ENCODE data around the gene ABCD3.
A peak's percentile ranks its signal among the peaks of the same experiment; 100 is the strongest.
"Not testable (repeated sequence)": the region's sequence is repeated elsewhere in the genome, so short reads cannot be mapped to it uniquely, and the experiment has no call there.

Gene ABCD3

DNA sequence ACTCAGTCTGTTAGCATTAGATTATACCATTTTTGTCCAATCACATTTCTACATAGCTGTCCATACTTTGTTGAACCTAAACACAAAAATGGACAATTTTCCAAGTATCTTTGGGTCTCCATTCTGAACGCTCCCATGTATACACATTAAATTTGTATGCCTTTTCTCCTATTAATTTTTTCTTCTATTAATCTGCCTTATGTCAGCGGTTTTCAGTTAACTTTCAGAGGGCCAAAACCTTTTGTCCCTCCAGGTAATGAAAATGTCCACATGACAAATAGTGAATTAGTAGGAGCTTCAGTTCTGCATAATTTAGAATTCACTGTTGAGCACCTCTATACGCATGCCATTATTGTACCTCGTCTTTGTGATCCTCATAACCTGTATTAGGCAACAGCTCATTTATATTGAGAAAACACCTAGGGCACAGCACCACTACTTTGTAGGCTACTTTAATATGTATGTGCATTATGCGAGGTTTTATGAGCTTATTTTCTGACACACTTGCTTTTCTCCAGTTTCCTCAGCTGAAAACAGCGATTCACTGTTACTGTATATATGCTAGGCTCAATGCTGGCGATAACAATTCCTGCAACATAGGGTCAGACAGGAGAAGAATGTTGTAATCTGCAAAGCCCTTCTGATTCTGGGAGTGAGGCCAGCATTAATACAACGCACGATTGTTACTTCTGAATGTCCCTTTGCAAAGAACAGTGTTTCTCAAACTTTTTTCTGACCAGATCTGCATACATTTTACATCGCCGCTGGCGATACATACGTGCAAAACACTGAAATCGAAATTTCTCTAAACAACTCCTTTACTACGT lies 1.1 kb upstream of the ABCD3 start:
- DNase-seq, result no peak

- DNase-seq, result no peak
Measured at GRCh38 chr1:94417728-94417977, 536 bp upstream of the ABCD3 start.

- peak; percentile 2 for DNase-seq
Measured at GRCh38 chr1:94418664-94419655, 771 bp downstream of the ABCD3 start.

DNA sequence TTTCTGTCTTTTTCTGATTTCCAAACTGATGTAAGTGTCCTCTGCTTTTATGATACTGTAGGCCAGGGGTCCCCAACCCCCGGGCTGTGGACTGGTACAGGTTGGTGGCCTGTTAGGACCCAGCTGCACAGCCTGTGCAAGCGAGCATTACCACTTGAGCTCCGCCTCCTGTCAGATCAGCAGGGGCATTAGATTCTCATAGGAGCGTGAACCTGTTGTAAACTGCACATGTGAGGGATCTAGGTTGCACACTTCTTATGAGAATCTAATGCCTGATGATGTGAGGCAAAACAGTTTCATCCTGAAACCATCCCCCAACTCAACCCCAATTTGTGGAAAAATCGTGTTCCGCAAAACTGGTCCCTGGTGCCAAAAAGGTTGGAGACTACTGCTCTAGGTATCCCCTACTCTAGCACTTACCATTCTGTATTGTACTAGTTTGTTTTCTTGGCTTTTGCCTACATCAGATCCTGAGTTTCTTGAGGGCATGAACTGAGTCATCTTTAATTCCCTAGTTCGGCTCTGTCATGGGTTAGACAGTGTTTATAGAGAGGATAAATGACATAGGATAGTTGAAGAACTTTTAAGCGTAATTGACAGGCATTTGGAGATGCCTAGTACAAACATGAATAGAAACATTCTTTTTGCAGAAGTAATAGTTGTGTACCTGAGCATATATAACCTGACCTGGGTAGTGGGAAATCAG lies 4.1 kb downstream of the ABCD3 start:
- no peak for DNase-seq

- DNase-seq, result no peak
Measured at GRCh38 chr1:94425821-94426484, 7.8 kb downstream of the ABCD3 start.

DNA sequence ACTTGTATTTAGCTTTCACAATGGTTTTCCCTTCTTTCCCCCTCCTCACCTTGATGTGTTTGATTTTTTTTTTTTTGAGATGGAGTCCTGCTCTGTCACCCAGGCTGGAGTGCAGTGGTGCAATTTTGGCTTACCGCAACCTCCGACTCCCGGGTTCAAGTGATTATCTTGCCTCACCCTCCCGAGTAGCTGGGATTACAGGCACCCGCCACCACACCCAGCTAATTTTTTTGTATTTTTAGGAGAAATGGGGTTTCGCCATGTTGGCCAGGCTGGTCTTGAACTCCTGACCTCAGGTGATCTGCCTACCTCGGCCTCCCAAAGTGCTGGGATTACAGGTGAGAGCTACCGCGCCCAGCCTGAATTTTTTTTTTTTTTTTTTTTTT lies 8.3 kb downstream of the ABCD3 start:
- DNase-seq, result not testable (repeated sequence)

DNA sequence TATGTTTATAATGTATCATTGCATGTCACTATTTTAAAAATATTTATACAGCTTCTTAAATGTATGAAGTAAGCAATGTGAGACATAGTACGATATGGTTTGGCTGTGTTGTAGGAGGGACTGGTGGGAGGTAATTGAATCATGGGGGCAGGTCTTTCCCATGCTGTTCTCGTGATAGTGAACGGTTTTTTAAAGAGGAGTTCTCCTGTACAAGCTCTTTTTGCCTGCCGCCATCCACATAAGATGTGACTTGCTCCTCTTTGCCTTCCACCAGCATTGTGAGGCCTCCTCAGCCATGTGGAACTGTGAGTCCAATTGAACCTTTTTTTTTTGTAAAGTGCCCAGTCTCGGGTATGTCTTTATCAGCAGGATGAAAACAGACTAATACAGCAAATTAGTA lies 10.3 kb downstream of the ABCD3 start:
- DNase-seq, result no peak

DNA sequence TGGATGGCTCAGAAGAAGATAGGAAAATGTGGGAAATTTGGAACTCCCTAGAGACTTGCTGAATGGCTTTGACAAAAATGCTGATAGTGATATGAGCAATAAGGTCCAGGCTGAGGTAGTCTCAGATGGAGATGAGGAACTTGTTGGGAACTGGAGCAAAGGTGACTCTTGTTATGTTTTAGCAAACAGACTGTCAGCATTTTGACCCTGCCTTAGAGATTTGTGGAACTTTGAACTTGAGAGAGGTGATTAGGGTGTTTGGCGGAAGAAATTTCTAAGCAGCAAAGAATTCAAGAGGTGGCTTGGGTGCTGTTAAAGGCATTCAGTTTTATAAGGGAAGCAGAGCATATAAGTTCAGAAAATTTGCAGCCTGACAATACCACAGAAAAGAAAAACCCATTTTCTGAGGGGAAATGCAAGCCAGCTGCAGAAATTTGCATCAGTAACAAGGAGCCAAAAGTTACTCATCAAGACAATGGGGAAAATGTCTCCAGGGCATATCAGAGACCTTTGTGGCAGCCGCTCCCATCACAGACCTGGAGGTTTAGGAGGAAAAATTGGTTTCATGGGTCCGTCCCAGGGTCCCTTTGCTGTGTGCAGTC lies 10.8 kb downstream of the ABCD3 start:
- DNase-seq, result not testable (repeated sequence)

- DNase-seq, result not testable (repeated sequence)
Measured at GRCh38 chr1:94430066-94430465, 11.9 kb downstream of the ABCD3 start.

DNA sequence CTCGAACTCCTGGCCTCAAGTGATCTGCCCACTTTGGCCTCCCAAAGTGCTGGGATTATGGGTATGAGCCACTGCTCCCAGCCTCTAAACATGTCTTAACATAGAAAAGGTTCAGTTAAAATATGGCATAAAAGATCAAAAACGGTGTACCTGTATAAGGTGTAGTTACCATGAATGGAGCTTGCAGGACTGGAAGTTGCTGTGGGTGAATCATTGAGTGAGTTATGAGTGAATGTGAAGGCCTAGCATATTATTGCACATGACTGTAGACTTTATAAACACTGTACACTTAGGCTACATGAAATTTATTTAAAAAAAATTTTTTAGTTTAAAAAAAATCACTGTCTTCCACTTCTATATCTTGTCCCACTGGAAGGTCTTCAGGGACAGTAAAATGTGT lies 15.7 kb downstream of the ABCD3 start:
- no peak for DNase-seq

DNA sequence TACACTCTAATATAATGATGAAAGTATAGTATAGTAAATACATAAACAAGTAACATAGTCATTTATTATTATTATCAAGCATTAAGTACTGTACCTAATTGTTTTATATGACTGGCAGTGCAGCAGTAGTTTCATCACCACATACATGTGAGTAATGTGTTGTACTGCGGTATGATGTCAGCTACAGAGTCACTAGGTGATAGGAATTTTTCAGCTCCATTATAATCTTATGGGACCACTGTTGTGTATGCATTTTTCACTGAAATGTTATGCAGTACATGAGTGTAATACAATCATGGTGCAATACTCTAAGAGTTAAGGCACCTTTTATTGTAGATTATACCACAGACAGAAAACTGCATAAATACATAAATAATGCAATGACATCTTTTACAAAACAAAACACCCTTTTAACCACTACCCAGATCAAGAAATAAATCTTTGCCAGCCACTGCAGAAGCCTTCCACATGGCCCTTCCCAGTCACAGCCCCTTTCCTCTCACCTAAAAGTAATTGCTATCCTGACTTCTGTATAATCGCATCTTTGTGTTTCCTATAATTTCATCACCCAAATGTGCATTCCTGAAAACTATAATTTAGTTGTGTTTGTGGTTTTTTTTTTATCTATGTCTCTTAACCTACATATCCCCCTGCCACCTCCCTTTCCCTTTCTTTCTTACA lies 16.3 kb downstream of the ABCD3 start:
- DNase-seq, result no peak

DNA sequence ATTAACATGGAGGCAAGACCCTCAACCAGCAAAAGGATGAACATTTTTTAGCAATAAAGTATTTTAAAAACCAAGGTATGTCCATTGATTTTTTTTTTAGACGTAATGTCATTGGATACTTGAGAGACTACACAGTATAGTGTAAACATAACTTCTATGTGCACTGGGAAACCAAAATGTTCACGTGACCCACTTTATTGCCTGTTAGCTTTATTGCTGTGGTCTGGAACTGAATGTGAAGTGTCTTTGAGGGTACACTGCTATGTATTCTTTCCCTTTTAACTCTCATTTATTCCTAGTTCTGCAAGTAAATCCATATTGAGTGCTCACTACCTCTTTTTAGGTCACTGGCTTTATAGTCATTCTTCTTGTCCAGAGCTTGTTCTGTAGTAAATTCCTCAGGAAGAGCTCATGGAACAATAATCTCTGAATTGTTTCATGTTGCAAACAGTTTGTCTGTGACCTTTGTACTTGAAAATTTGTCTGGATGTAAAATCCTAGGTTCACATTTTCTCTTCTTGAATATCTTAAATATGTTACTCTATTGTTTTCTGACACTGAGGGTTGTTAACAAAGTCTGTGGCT lies 20.6 kb downstream of the ABCD3 start:
- no peak for DNase-seq

GRCh38 chr1:94440088-94440487 lies 21.9 kb downstream of the ABCD3 start:
- no peak for DNase-seq

DNA sequence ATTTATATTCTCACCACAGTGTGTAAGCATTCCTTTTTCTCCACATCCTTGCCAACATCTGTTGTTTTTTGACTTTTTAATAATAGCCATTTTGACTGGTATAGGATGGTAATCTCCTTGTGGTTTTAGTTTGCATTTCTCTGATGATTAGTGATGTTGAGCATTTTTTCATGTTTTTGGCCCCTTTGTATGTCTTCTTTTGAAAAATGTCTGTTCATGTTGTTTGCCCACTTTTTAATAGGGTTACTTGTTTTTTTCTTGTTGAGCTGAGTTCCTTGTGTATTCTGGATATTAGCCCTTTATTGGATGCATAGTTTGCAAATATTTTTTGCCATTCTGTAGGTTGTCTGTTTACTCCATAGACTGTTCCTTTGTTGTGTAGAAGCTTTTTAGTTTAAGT lies 24.9 kb downstream of the ABCD3 start:
- not testable (repeated sequence) for DNase-seq

- DNase-seq, result not testable (repeated sequence)
Measured at GRCh38 chr1:94444819-94445218, 26.6 kb downstream of the ABCD3 start.

DNA sequence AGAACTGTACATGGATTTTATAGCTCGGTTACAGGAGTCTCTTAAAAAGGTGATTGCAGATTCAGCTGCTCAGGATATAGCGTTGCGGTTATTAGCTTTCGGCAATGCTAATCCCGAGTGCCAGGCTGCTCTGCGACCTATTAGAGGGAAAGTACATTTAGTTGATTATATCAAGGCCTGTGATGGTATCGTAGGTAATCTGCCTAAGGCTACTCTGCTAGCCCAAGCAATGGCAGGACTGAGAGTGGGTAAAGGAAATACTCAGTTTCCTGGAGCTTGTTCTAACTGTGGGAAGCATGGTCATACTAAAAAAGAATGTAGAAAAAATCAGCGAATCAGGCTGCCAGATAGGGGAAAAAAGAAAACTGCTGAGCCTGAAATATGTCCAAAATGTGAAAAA lies 27.5 kb downstream of the ABCD3 start:
- DNase-seq, result not testable (repeated sequence)

DNA sequence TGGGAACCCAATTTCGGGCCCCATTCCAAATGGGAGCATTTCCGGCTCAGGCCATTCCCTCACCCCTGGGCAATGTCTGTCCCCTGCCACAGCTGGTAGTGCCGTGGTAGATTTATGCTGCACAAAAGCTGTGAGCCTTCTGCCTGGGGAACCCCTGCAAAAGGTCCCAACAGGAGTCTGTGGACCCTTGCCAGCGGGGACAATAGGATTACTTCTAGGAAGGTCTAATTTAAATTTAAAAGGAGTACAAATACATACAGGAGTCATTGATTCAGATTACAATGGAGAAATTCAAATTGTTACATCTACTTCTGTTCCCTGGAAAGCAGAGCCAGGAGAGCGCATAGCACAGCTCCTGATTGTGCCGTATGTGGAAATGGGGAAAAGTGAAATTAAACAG lies 28.0 kb downstream of the ABCD3 start:
- not testable (repeated sequence) for DNase-seq

- DNase-seq, result not testable (repeated sequence)
Measured at GRCh38 chr1:94448741-94449140, 30.6 kb downstream of the ABCD3 start.

GRCh38 chr1:94456736-94457135 lies 38.5 kb downstream of the ABCD3 start:
- DNase-seq, result no peak

- DNase-seq, result no peak
Measured at GRCh38 chr1:94462606-94463005, 44.4 kb downstream of the ABCD3 start.

DNA sequence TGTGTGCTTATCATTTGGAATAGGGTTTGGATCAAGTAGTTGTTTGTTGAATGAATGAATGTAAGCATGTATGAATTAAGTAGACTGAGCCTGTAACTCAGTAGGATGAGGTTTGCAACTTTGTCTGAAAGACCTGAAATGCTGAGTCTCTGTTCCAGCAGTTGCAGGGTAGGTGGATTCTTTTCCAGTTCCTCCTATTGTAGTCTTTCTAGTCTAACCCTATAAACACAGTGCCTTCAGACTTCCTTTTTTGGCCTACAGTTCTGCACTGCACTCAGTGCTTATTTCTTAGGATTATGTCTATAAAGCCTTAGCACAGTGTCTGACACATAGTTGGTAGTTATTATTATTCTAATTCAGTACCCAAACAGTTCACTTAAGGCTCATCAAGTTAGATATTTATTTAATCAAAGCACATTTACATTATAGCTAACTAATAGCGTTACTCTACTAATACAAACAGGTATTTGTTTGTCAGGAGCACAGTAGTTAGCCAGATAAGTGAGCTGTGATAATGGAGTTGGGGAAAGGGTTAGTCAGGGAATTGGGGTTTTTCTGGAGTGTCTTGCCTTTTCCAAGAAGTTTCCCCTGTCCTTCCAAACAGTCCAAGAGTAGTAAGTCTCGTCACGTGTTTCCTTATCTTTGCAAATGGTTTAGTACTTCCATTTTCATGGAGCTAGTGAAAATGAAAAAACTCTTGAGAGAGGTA lies 45.0 kb downstream of the ABCD3 start:
- no peak for DNase-seq

Data from stimulated activated CD4-positive, alpha-beta T cell treated with anti-CD3 and anti-CD28 coated beads, Interleukin-4, amount 100 ng/mL, for 1 hour (primary cell).